GM23338 (cell line): ENCODE data around the gene CDC26. TPM values are rescaled to one million over a fixed set of nuclear protein-coding genes. Genes with fewer than 3 reads are reported as not detected.

ENCODE experiments used
- ATAC-seq: fragments of 200-7000 bp; cut with Tn5 transposase; 3 replicates; pipeline ENCODE4 v1.9.1; 2020
- DNase-seq: peaks from one replicate; pipeline ENCODE4 v3.0.0-alpha.2; 2015; ENCODE audit warnings: low spot score
- H2AFZ ChIP-seq: fragments of 200-600 bp; sonication (generic); 2 replicates; pipeline ENCODE4 v1.8.0; 2016; ENCODE audit warnings: antibody characterized with exemption, mild to moderate bottlenecking, moderate library complexity
- H3F3A ChIP-seq: fragments of 200-600 bp; sonication (generic); replicated peaks from 2 replicates; pipeline ENCODE4 v1.8.0; 2017; ENCODE audit warnings: antibody characterized with exemption, mixed run types, low read depth
- H3K27ac ChIP-seq: fragments of 200-600 bp; sonication (generic); 2 replicates; pipeline ENCODE4 v1.6.1; 2016; ENCODE audit warnings: low read depth
- H3K27me3 ChIP-seq: fragments of 200-600 bp; sonication (generic); 2 replicates; pipeline ENCODE4 v1.8.0; 2016; ENCODE audit warnings: mild to moderate bottlenecking, mixed run types, moderate library complexity; ENCODE audit not compliant: insufficient read depth
- H3K36me3 ChIP-seq: fragments of 200-600 bp; sonication (generic); 2 replicates; pipeline ENCODE4 v1.8.0; 2016; ENCODE audit warnings: mild to moderate bottlenecking; ENCODE audit not compliant: insufficient read depth
- H3K4me1 ChIP-seq: fragments of 200-600 bp; sonication (generic); 2 replicates; pipeline ENCODE4 v1.8.0; 2016; ENCODE audit warnings: mild to moderate bottlenecking, moderate library complexity; ENCODE audit not compliant: insufficient read depth
- H3K4me2 ChIP-seq: fragments of 200-600 bp; sonication (generic); 2 replicates; pipeline ENCODE4 v1.7.1; 2017; ENCODE audit warnings: mixed run types
- H3K4me3 ChIP-seq: fragments of 200-600 bp; sonication (generic); 2 replicates; pipeline ENCODE4 v1.6.1; 2016; ENCODE audit warnings: mixed run types
- H3K79me2 ChIP-seq: fragments of 200-600 bp; sonication (generic); replicated peaks from 2 replicates; pipeline ENCODE4 v1.8.0; 2017; ENCODE audit warnings: mild to moderate bottlenecking; ENCODE audit not compliant: insufficient read depth
- H3K9me2 ChIP-seq: fragments of 200-600 bp; sonication (generic); 2 replicates; pipeline ENCODE4 v1.8.0; 2017; ENCODE audit not compliant: insufficient read depth
- H4K20me1 ChIP-seq: fragments of 200-600 bp; sonication (generic); replicated peaks from 2 replicates; pipeline ENCODE4 v1.8.0; 2017; ENCODE audit warnings: mild to moderate bottlenecking; ENCODE audit not compliant: insufficient read depth
- H3K27ac Mint-ChIP-seq: 2 replicates; pipeline ENCODE4 v1.8.0; 2020; ENCODE audit warnings: inconsistent platforms, mild to moderate bottlenecking, moderate library complexity, mixed read lengths
- H3K27me3 Mint-ChIP-seq: 3 replicates; pipeline ENCODE4 v1.8.0; 2022; ENCODE audit warnings: low read depth, mild to moderate bottlenecking, moderate library complexity, mixed read lengths, inconsistent platforms; ENCODE audit not compliant: insufficient read depth, poor library complexity
- H3K36me3 Mint-ChIP-seq: 3 replicates; pipeline ENCODE4 v1.8.0; 2021; ENCODE audit warnings: low read depth, mild to moderate bottlenecking, inconsistent platforms, moderate library complexity, mixed read lengths
- H3K4me1 Mint-ChIP-seq: 3 replicates; pipeline ENCODE4 v1.8.0; 2020; ENCODE audit warnings: mild to moderate bottlenecking, inconsistent platforms, mixed read lengths
- H3K4me3 Mint-ChIP-seq: 3 replicates; pipeline ENCODE4 v1.8.0; 2021; ENCODE audit warnings: moderate library complexity, mild to moderate bottlenecking, inconsistent platforms, mixed read lengths
- H3K9me3 Mint-ChIP-seq: 3 replicates; pipeline ENCODE4 v1.8.0; 2020; ENCODE audit warnings: moderate library complexity, mild to moderate bottlenecking, inconsistent platforms, mixed read lengths
- CREB1 ChIP-seq: fragments of 250-450 bp; sonication (Bioruptor Pico); IDR thresholded peaks from 2 replicates; pipeline ENCODE4 v1.5.0; 2020; ENCODE audit warnings: low read depth, mild to moderate bottlenecking, moderate library complexity
- CTCF ChIP-seq, 2 experiments: fragments of 200-600 bp in 1 of 2; sonication (generic) in 1 of 2; conservative IDR thresholded peaks; 2 replicates each; pipeline versions ENCODE4 v1.5.1 to v1.6.1; 2016 to 2017; ENCODE audit warnings: antibody characterized with exemption in 2 of 2, low read depth in 2 of 2, mild to moderate bottlenecking in 2 of 2, moderate library complexity in 1 of 2
- EZH2 ChIP-seq: fragments of 200-600 bp; sonication (generic); IDR thresholded peaks from one replicate; pipeline ENCODE4 v1.8.0; 2017; ENCODE audit warnings: antibody characterized with exemption, mild to moderate bottlenecking, low read depth; ENCODE audit not compliant: unreplicated experiment
- EZH2phosphoT487 ChIP-seq: fragments of 200-600 bp; sonication (generic); IDR thresholded peaks from one replicate; pipeline ENCODE4 v1.8.1; 2018; ENCODE audit warnings: antibody characterized with exemption; ENCODE audit not compliant: unreplicated experiment
- JUNB ChIP-seq: IDR thresholded peaks from one replicate; pipeline ENCODE4 v1.6.1; 2016; ENCODE audit warnings: antibody characterized with exemption; ENCODE audit not compliant: unreplicated experiment
- NANOG ChIP-seq: IDR thresholded peaks from 2 replicates; pipeline ENCODE4 v1.6.1; 2016; ENCODE audit warnings: antibody characterized with exemption, borderline replicate concordance
- POLR2AphosphoS5 ChIP-seq: IDR thresholded peaks from 2 replicates; pipeline ENCODE4 v1.6.1; 2016; ENCODE audit warnings: antibody characterized with exemption, low read depth
- STAT1 ChIP-seq: IDR thresholded peaks from one replicate; pipeline ENCODE4 v1.6.1; 2016; ENCODE audit warnings: antibody characterized with exemption; ENCODE audit not compliant: unreplicated experiment
- ZNF114 ChIP-seq: fragments of 250-450 bp; sonication (Bioruptor Pico); IDR thresholded peaks from 2 replicates; pipeline ENCODE4 v1.5.0; 2020; ENCODE audit warnings: mild to moderate bottlenecking, moderate library complexity
- ZNF331 ChIP-seq: fragments of 250-450 bp; sonication (Bioruptor Pico); IDR thresholded peaks from 2 replicates; pipeline ENCODE4 v1.5.0; 2020; ENCODE audit warnings: low read depth, mild to moderate bottlenecking, moderate library complexity
- polyA plus RNA-seq: library from polyadenylated mRNA; unstranded; fragments of >200 nt; fragmentation: Nextera tagmentation; extraction: Ambion mirVana; gene quantifications from 2 replicates; pipeline ENCODE4 v1.2.1, GENCODE V29; 2016
- total RNA-seq: library from RNA; depleted of rRNA; stranded (reverse); fragments of >200 nt; shearing (Covaris generic); gene quantifications from 2 replicates; pipeline ENCODE4 v1.2.3, GENCODE V29; 2014
- TF ChIP-seq, protein P1 (sequence below): fragments of 250-450 bp; sonication (Bioruptor Pico); IDR thresholded peaks from 2 replicates; pipeline ENCODE4 v1.5.0; 2020; ENCODE audit warnings: mild to moderate bottlenecking, moderate library complexity
- TF ChIP-seq, protein P2 (sequence below): IDR thresholded peaks from 2 replicates; pipeline ENCODE4 v1.6.1; 2016; ENCODE audit warnings: antibody characterized with exemption
- TF ChIP-seq, protein P3 (sequence below): IDR thresholded peaks from one replicate; pipeline ENCODE4 v1.6.1; 2018; ENCODE audit warnings: antibody characterized with exemption; ENCODE audit not compliant: unreplicated experiment

Gene CDC26
- total and polyA plus RNA-seq, 2 experiments from 2014 or later, result 34.9 to 112 TPM

DNA sequence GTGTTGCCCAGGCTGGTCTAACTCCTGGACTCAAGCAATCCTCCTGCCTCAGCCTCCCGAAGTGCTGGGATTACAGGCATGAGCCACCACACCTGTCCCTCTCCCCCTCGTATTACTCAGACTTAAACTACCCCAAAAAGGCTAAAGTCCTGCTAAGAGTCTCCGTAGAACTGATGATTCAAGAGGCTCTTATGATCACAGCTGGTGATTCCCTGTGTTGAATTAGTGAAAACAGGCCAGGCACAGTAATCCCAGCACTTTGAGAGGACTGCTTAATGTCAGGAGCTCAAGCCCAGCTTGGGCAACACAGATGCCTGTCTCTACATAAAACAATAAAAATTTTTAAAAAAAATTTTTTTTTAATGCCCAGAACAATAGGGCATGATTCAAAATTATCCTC is 9.2 kb downstream of the CDC26 start:
- TF ChIP-seq, protein P1, sequence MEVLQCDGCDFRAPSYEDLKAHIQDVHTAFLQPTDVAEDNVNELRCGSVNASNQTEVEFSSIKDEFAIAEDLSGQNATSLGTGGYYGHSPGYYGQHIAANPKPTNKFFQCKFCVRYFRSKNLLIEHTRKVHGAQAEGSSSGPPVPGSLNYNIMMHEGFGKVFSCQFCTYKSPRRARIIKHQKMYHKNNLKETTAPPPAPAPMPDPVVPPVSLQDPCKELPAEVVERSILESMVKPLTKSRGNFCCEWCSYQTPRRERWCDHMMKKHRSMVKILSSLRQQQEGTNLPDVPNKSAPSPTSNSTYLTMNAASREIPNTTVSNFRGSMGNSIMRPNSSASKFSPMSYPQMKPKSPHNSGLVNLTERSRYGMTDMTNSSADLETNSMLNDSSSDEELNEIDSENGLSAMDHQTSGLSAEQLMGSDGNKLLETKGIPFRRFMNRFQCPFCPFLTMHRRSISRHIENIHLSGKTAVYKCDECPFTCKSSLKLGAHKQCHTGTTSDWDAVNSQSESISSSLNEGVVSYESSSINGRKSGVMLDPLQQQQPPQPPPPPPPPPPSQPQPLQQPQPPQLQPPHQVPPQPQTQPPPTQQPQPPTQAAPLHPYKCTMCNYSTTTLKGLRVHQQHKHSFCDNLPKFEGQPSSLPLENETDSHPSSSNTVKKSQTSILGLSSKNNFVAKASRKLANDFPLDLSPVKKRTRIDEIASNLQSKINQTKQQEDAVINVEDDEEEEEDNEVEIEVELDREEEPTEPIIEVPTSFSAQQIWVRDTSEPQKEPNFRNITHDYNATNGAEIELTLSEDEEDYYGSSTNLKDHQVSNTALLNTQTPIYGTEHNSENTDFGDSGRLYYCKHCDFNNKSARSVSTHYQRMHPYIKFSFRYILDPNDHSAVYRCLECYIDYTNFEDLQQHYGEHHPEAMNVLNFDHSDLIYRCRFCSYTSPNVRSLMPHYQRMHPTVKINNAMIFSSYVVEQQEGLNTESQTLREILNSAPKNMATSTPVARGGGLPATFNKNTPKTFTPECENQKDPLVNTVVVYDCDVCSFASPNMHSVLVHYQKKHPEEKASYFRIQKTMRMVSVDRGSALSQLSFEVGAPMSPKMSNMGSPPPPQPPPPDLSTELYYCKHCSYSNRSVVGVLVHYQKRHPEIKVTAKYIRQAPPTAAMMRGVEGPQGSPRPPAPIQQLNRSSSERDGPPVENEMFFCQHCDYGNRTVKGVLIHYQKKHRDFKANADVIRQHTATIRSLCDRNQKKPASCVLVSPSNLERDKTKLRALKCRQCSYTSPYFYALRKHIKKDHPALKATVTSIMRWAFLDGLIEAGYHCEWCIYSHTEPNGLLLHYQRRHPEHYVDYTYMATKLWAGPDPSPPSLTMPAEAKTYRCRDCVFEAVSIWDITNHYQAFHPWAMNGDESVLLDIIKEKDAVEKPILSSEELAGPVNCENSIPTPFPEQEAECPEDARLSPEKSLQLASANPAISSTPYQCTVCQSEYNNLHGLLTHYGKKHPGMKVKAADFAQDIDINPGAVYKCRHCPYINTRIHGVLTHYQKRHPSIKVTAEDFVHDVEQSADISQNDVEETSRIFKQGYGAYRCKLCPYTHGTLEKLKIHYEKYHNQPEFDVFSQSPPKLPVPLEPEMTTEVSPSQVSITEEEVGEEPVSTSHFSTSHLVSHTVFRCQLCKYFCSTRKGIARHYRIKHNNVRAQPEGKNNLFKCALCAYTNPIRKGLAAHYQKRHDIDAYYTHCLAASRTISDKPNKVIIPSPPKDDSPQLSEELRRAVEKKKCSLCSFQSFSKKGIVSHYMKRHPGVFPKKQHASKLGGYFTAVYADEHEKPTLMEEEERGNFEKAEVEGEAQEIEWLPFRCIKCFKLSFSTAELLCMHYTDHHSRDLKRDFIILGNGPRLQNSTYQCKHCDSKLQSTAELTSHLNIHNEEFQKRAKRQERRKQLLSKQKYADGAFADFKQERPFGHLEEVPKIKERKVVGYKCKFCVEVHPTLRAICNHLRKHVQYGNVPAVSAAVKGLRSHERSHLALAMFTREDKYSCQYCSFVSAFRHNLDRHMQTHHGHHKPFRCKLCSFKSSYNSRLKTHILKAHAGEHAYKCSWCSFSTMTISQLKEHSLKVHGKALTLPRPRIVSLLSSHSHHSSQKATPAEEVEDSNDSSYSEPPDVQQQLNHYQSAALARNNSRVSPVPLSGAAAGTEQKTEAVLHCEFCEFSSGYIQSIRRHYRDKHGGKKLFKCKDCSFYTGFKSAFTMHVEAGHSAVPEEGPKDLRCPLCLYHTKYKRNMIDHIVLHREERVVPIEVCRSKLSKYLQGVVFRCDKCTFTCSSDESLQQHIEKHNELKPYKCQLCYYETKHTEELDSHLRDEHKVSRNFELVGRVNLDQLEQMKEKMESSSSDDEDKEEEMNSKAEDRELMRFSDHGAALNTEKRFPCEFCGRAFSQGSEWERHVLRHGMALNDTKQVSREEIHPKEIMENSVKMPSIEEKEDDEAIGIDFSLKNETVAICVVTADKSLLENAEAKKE, result no peak
- TF ChIP-seq, protein P2, sequence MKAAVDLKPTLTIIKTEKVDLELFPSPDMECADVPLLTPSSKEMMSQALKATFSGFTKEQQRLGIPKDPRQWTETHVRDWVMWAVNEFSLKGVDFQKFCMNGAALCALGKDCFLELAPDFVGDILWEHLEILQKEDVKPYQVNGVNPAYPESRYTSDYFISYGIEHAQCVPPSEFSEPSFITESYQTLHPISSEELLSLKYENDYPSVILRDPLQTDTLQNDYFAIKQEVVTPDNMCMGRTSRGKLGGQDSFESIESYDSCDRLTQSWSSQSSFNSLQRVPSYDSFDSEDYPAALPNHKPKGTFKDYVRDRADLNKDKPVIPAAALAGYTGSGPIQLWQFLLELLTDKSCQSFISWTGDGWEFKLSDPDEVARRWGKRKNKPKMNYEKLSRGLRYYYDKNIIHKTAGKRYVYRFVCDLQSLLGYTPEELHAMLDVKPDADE, result no peak
- TF ChIP-seq STAT1, result no peak
- TF ChIP-seq, protein P3, sequence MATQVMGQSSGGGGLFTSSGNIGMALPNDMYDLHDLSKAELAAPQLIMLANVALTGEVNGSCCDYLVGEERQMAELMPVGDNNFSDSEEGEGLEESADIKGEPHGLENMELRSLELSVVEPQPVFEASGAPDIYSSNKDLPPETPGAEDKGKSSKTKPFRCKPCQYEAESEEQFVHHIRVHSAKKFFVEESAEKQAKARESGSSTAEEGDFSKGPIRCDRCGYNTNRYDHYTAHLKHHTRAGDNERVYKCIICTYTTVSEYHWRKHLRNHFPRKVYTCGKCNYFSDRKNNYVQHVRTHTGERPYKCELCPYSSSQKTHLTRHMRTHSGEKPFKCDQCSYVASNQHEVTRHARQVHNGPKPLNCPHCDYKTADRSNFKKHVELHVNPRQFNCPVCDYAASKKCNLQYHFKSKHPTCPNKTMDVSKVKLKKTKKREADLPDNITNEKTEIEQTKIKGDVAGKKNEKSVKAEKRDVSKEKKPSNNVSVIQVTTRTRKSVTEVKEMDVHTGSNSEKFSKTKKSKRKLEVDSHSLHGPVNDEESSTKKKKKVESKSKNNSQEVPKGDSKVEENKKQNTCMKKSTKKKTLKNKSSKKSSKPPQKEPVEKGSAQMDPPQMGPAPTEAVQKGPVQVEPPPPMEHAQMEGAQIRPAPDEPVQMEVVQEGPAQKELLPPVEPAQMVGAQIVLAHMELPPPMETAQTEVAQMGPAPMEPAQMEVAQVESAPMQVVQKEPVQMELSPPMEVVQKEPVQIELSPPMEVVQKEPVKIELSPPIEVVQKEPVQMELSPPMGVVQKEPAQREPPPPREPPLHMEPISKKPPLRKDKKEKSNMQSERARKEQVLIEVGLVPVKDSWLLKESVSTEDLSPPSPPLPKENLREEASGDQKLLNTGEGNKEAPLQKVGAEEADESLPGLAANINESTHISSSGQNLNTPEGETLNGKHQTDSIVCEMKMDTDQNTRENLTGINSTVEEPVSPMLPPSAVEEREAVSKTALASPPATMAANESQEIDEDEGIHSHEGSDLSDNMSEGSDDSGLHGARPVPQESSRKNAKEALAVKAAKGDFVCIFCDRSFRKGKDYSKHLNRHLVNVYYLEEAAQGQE, result no peak
- no peak for TF ChIP-seq EZH2
- TF ChIP-seq CTCF (conservative IDR thresholded peaks at IDR 0.05; ENCODE audit: low read depth in 2 of 2), result no peak
- no peak for TF ChIP-seq ZNF331 (CRISPR knock-in tag)
- no peak for TF ChIP-seq NANOG
- no peak for TF ChIP-seq CREB1 (CRISPR knock-in tag)
- TF ChIP-seq JUNB, result no peak
- no peak for TF ChIP-seq ZNF114 (CRISPR knock-in tag)
- TF ChIP-seq POLR2AphosphoS5, result no peak
- no peak for TF ChIP-seq EZH2phosphoT487
- no peak overlapping the region for H3K4me3 Mint-ChIP-seq
- Histone ChIP-seq H3K4me1 (no peaks in the 10 kb centered on the region), H3K9me2 (no peaks in the 10 kb centered on the region), H3K4me2 (no peak overlapping the region), H2AFZ (no peak overlapping the region), H3K79me2 (no peaks in the 10 kb centered on the region), H3F3A (no peaks in the 10 kb centered on the region), H4K20me1 (no peaks in the 10 kb centered on the region), H3K4me3 (no peak overlapping the region), H3K27me3 (no peaks in the 10 kb centered on the region), H3K36me3 (peaks cover 12% of the 10 kb centered on the region), H3K27ac (no peak overlapping the region)
- ATAC-seq (no peak), DNase-seq (no peak)
- H3K4me1 Mint-ChIP-seq, result no peaks in the 10 kb centered on the region
- peaks cover 17% of the 10 kb centered on the region for H3K36me3 Mint-ChIP-seq
- no peak overlapping the region for H3K27ac Mint-ChIP-seq
- H3K9me3 Mint-ChIP-seq, result no peaks in the 10 kb centered on the region
- no peaks in the 10 kb centered on the region for H3K27me3 Mint-ChIP-seq
